GM23248 (cell line): Measurements from ENCODE around the gene SNAP23. TPM values are rescaled to one million over a fixed set of nuclear protein-coding genes. Genes with fewer than 3 reads are reported as not detected.

Source experiments
- DNase-seq: peaks from one replicate; pipeline ENCODE4 v3.0.0-alpha.2; 2015
- H2AFZ ChIP-seq: fragments of 200-600 bp; sonication (generic); 2 replicates; pipeline ENCODE4 v1.6.1; 2016; ENCODE audit warnings: antibody characterized with exemption
- H3F3A ChIP-seq: fragments of 200-600 bp; sonication (generic); 2 replicates; pipeline ENCODE4 v1.6.1; 2016; ENCODE audit warnings: mild to moderate bottlenecking, antibody characterized with exemption, mixed run types; ENCODE audit not compliant: insufficient read depth
- H3K27ac ChIP-seq: fragments of 200-600 bp; sonication (generic); 2 replicates; pipeline ENCODE4 v1.5.1; 2016; ENCODE audit warnings: mild to moderate bottlenecking
- H3K27me3 ChIP-seq: fragments of 200-600 bp; sonication (generic); replicated peaks from 2 replicates; pipeline ENCODE4 v1.6.1; 2016; ENCODE audit warnings: mild to moderate bottlenecking; ENCODE audit not compliant: insufficient read depth
- H3K36me3 ChIP-seq: fragments of 200-600 bp; sonication (generic); 2 replicates; pipeline ENCODE4 v1.6.1; 2016; ENCODE audit warnings: low read depth, mild to moderate bottlenecking
- H3K4me1 ChIP-seq: fragments of 200-600 bp; sonication (generic); 2 replicates; pipeline ENCODE4 v1.6.1; 2016; ENCODE audit warnings: mild to moderate bottlenecking; ENCODE audit not compliant: insufficient read depth
- H3K4me2 ChIP-seq: fragments of 200-600 bp; sonication (generic); one replicate; pipeline ENCODE4 v1.6.1; 2016; ENCODE audit warnings: mild to moderate bottlenecking; ENCODE audit not compliant: unreplicated experiment
- H3K4me3 ChIP-seq: fragments of 200-600 bp; sonication (generic); 2 replicates; pipeline ENCODE4 v1.5.1; 2016; ENCODE audit warnings: mild to moderate bottlenecking
- H3K79me2 ChIP-seq: fragments of 200-600 bp; sonication (generic); 2 replicates; pipeline ENCODE4 v1.6.1; 2016; ENCODE audit warnings: mild to moderate bottlenecking; ENCODE audit not compliant: insufficient read depth
- H3K9ac ChIP-seq: fragments of 200-600 bp; sonication (generic); 2 replicates; pipeline ENCODE4 v1.6.1; 2016; ENCODE audit warnings: mild to moderate bottlenecking
- H3K9me2 ChIP-seq: fragments of 200-600 bp; sonication (generic); 2 replicates; pipeline ENCODE4 v1.6.1; 2016; ENCODE audit warnings: mixed run types, mild to moderate bottlenecking, moderate library complexity; ENCODE audit not compliant: insufficient read depth
- H3K9me3 ChIP-seq: fragments of 200-600 bp; sonication (generic); one replicate; pipeline ENCODE4 v1.6.1; 2017; ENCODE audit warnings: low read depth
- H4K20me1 ChIP-seq: fragments of 200-600 bp; sonication (generic); 2 replicates; pipeline ENCODE4 v1.6.0; 2016; ENCODE audit not compliant: insufficient read depth
- EZH2 ChIP-seq: fragments of 200-600 bp; sonication (generic); IDR thresholded peaks from 2 replicates; pipeline ENCODE4 v1.6.1; 2018; ENCODE audit warnings: antibody characterized with exemption, mild to moderate bottlenecking; ENCODE audit not compliant: insufficient read depth, poor library complexity, severe bottlenecking
- EZH2phosphoT487 ChIP-seq: fragments of 200-600 bp; sonication (generic); IDR thresholded peaks from 2 replicates; pipeline ENCODE4 v1.6.1; 2018; ENCODE audit warnings: antibody characterized with exemption, moderate library complexity, mild to moderate bottlenecking, low read depth; ENCODE audit not compliant: insufficient read depth
- WGBS, 2 experiments: methylation state at CpG; one replicate each; pipeline ENCODE4 v1.1.6; 2015 to 2017; ENCODE audit warnings: low lambda C conversion rate in 2 of 2, low coverage in 1 of 2; ENCODE audit errors: missing lambda C conversion rate in 2 of 2; 5-methylcytosine and 5-hydroxymethylcytosine counted together
- in situ Hi-C: fragments of 300-500 bp; cut with MboI; formaldehyde crosslinking; loops from 2 replicates; pipeline ENCODE4 v1.15.0; 2020
- polyA plus RNA-seq: library from polyadenylated mRNA; unstranded; fragments of >200 nt; fragmentation: Nextera tagmentation; extraction: Ambion mirVana; gene quantifications from 2 replicates; pipeline ENCODE4 v1.2.1, GENCODE V29; 2016
- total RNA-seq: library from RNA; depleted of rRNA; stranded (reverse); fragments of >200 nt; shearing (Covaris generic); gene quantifications from 2 replicates; pipeline ENCODE4 v1.2.3, GENCODE V29; 2014

The SNAP23 gene
- total and polyA plus RNA-seq, 2 experiments from 2014 or later: 57.0 to 61.7 TPM

GRCh38 chr15:42504631-42505030 lies 9.2 kb downstream of the SNAP23 start:
- Histone ChIP-seq H2AFZ (no peak overlapping the region), H3K79me2 (peaks cover 100% of the 10 kb centered on the region), H3K9ac (no peak overlapping the region), H4K20me1 (no peaks in the 10 kb centered on the region), H3K4me1 (peaks cover 19% of the 10 kb centered on the region), H3K9me2 (no peaks in the 10 kb centered on the region), H3K36me3 (peaks cover 5% of the 10 kb centered on the region; the same call in 1 of the 2 replicates), H3F3A (peaks cover 6% of the 10 kb centered on the region; the same call in 1 of the 2 replicates), H3K9me3 (no peaks in the 10 kb centered on the region), H3K27me3 (no peaks in the 10 kb centered on the region), H3K4me3 (no peak overlapping the region), H3K4me2 (no peak overlapping the region), H3K27ac (no peak overlapping the region)
- TF ChIP-seq EZH2phosphoT487 (no peak), EZH2 (no peak)
- WGBS, 2 experiments: 79 to 84% methylated on average over 3 of the region's 3 CpGs
- in situ Hi-C loops: no loop called here
- DNase-seq: no peak

- in situ Hi-C loops: no loop called here
- peaks cover 30% of the 10 kb centered on the region for H3K4me1 ChIP-seq
- H3K36me3 ChIP-seq: no peaks in the 10 kb centered on the region
- H3F3A ChIP-seq: peaks cover 15% of the 10 kb centered on the region
- no peaks in the 10 kb centered on the region for H4K20me1 ChIP-seq
- no peak overlapping the region for H3K4me3 ChIP-seq
- no peak overlapping the region for H3K9ac ChIP-seq
- no peak overlapping the region for H3K4me2 ChIP-seq
- 77 to 82% methylated on average over 4 of the region's 4 CpGs for WGBS, 2 experiments
- H3K9me3 ChIP-seq: no peaks in the 10 kb centered on the region
- TF ChIP-seq EZH2: no peak
- TF ChIP-seq EZH2phosphoT487: no peak
- H3K27me3 ChIP-seq: no peaks in the 10 kb centered on the region
- no peak overlapping the region for H3K27ac ChIP-seq
- peaks cover 95% of the 10 kb centered on the region for H3K79me2 ChIP-seq
- H2AFZ ChIP-seq: no peak overlapping the region
- H3K9me2 ChIP-seq: no peaks in the 10 kb centered on the region
- peak; percentile 28 for DNase-seq
Measured at GRCh38 chr15:42507514-42507913, 12.1 kb downstream of the SNAP23 start.

GRCh38 chr15:42508263-42508690 lies 12.8 kb downstream of the SNAP23 start:
- Histone ChIP-seq H3K4me3 (no peak overlapping the region), H3K9ac (no peak overlapping the region), H3F3A (peaks cover 15% of the 10 kb centered on the region), H2AFZ (no peak overlapping the region), H3K27ac (no peak overlapping the region; the same call in 1 of the 2 replicates), H3K27me3 (no peaks in the 10 kb centered on the region), H3K9me3 (no peaks in the 10 kb centered on the region), H4K20me1 (no peaks in the 10 kb centered on the region), H3K4me2 (no peak overlapping the region), H3K9me2 (no peaks in the 10 kb centered on the region), H3K36me3 (peaks cover 2% of the 10 kb centered on the region), H3K79me2 (peaks cover 91% of the 10 kb centered on the region), H3K4me1 (peaks cover 30% of the 10 kb centered on the region)
- WGBS, 2 experiments: 32 to 37% methylated on average over 9 of the region's 9 CpGs
- TF ChIP-seq EZH2 (no peak), EZH2phosphoT487 (no peak)
- in situ Hi-C loops: no loop called here
- peak; percentile 55 for DNase-seq

GRCh38 chr15:42510258-42511006 lies 15.0 kb downstream of the SNAP23 start:
- in situ Hi-C loops: no loop called here
- H3K9me3 ChIP-seq: no peaks in the 10 kb centered on the region
- no peaks in the 10 kb centered on the region for H3K27me3 ChIP-seq
- peak overlapping the region; percentile 19; the same call in 1 of the 2 replicates for H3K4me3 ChIP-seq
- 81% methylated on average over 4 of the region's 4 CpGs for WGBS, 2 experiments
- H3K27ac ChIP-seq: peak overlapping the region; percentile 80
- H3K36me3 ChIP-seq: peaks cover 19% of the 10 kb centered on the region
- peaks cover 69% of the 10 kb centered on the region for H3K79me2 ChIP-seq
- no peak for DNase-seq
- H3K9me2 ChIP-seq: no peaks in the 10 kb centered on the region
- H3F3A ChIP-seq: peaks cover 15% of the 10 kb centered on the region
- no peaks in the 10 kb centered on the region for H4K20me1 ChIP-seq
- peak overlapping the region; percentile 33 for H3K4me2 ChIP-seq
- peak overlapping the region; percentile 48 for H3K9ac ChIP-seq
- peaks cover 30% of the 10 kb centered on the region for H3K4me1 ChIP-seq
- no peak overlapping the region; the same call in 1 of the 2 replicates for H2AFZ ChIP-seq
- TF ChIP-seq EZH2phosphoT487 (no peak), EZH2 (no peak)
